H9 (cell line): Measurements from ENCODE around the gene SRP72. TPM values are rescaled to one million over a fixed set of nuclear protein-coding genes. Genes with fewer than 3 reads are reported as not detected.
A peak's percentile ranks its signal among the peaks of the same experiment; 100 is the strongest.

Experiments used
- DNase-seq: peaks from one replicate; pipeline ENCODE4 v3.0.0-alpha.2; 2017
- H2AFZ ChIP-seq: one replicate; pipeline ENCODE4 v1.6.1; 2013; ENCODE audit warnings: mild to moderate bottlenecking, low read length, control low read depth, moderate library complexity
- H2AK5ac ChIP-seq: 2 replicates; pipeline ENCODE4 v1.6.1; 2013; ENCODE audit warnings: low read length, control low read depth, mixed read lengths; ENCODE audit not compliant: insufficient read length
- H2BK120ac ChIP-seq: one replicate; pipeline ENCODE4 v1.6.1; 2013; ENCODE audit warnings: low read depth, mild to moderate bottlenecking, low read length, control low read depth, inconsistent platforms; ENCODE audit not compliant: poor library complexity, severe bottlenecking
- H2BK12ac ChIP-seq: 2 replicates; pipeline ENCODE4 v1.6.1; 2013; ENCODE audit warnings: low read length, control low read depth, mixed read lengths, low read depth; ENCODE audit not compliant: insufficient read length
- H2BK15ac ChIP-seq: 2 replicates; pipeline ENCODE4 v1.6.1; 2013; ENCODE audit warnings: low read depth, low read length, control low read depth
- H2BK20ac ChIP-seq: one replicate; pipeline ENCODE4 v1.6.1; 2013; ENCODE audit warnings: low read depth, mild to moderate bottlenecking, low read length, control low read depth, inconsistent platforms; ENCODE audit not compliant: poor library complexity, severe bottlenecking
- H2BK5ac ChIP-seq: 2 replicates; pipeline ENCODE4 v1.6.1; 2013; ENCODE audit warnings: low read length, control low read depth, mixed read lengths; ENCODE audit not compliant: insufficient read length
- H3K14ac ChIP-seq: 2 replicates; pipeline ENCODE4 v1.6.1; 2013; ENCODE audit warnings: low read length, control low read depth; ENCODE audit not compliant: insufficient read depth
- H3K18ac ChIP-seq: 2 replicates; pipeline ENCODE4 v1.6.1; 2013; ENCODE audit warnings: low read depth, mild to moderate bottlenecking, mixed read lengths, low read length, control low read depth; ENCODE audit not compliant: insufficient read length
- H3K23ac ChIP-seq: 2 replicates; pipeline ENCODE4 v1.6.1; 2013; ENCODE audit warnings: low read length, control low read depth, mixed read lengths, low read depth; ENCODE audit not compliant: insufficient read length
- H3K23me2 ChIP-seq: 2 replicates; pipeline ENCODE4 v1.6.1; 2013; ENCODE audit warnings: low read depth, mild to moderate bottlenecking, mixed read lengths, low read length, control low read depth; ENCODE audit not compliant: insufficient read length, poor library complexity, severe bottlenecking
- H3K27ac ChIP-seq: 2 replicates; pipeline ENCODE4 v1.5.1; 2013; ENCODE audit warnings: low read length, control low read depth, mixed read lengths, low read depth; ENCODE audit not compliant: insufficient read length
- H3K27me3 ChIP-seq: 2 replicates; pipeline ENCODE4 v1.6.1; 2013; ENCODE audit warnings: low read length, control low read depth, inconsistent platforms; ENCODE audit not compliant: insufficient read depth
- H3K4ac ChIP-seq: 2 replicates; pipeline ENCODE4 v1.6.1; 2013; ENCODE audit warnings: low read depth, mild to moderate bottlenecking, control low read depth, inconsistent platforms, low read length, moderate library complexity
- H3K4me1 ChIP-seq: 2 replicates; pipeline ENCODE4 v1.6.1; 2013; ENCODE audit warnings: low read length, control low read depth, inconsistent platforms; ENCODE audit not compliant: insufficient read depth
- H3K4me2 ChIP-seq: 2 replicates; pipeline ENCODE4 v1.6.1; 2013; ENCODE audit warnings: low read length, control low read depth, mixed read lengths; ENCODE audit not compliant: insufficient read length, insufficient read depth
- H3K56ac ChIP-seq: 2 replicates; pipeline ENCODE4 v1.6.1; 2013; ENCODE audit warnings: low read depth, mild to moderate bottlenecking, mixed read lengths, low read length, control low read depth; ENCODE audit not compliant: insufficient read length
- H3K79me1 ChIP-seq: 2 replicates; pipeline ENCODE4 v1.6.1; 2013; ENCODE audit warnings: low read depth, mild to moderate bottlenecking, moderate library complexity, low read length, control low read depth, inconsistent platforms; ENCODE audit not compliant: insufficient read depth, poor library complexity, severe bottlenecking
- H3K79me2 ChIP-seq: 2 replicates; pipeline ENCODE4 v1.6.1; 2013; ENCODE audit warnings: low read length, control low read depth, inconsistent platforms; ENCODE audit not compliant: insufficient read depth
- H3K9ac ChIP-seq: 2 replicates; pipeline ENCODE4 v1.6.1; 2013; ENCODE audit warnings: low read length, control low read depth, mixed read lengths; ENCODE audit not compliant: insufficient read length; ENCODE audit errors: extremely low read depth
- H3K9me3 ChIP-seq: one replicate; pipeline ENCODE4 v1.6.1; 2013; ENCODE audit warnings: low read depth, low read length, inconsistent platforms; ENCODE audit not compliant: control insufficient read depth
- H3T11ph ChIP-seq: one replicate; pipeline ENCODE4 v1.6.1; 2013; ENCODE audit warnings: mild to moderate bottlenecking, low read length, control low read depth, inconsistent platforms
- H4K20me1 ChIP-seq: one replicate; pipeline ENCODE4 v1.6.1; 2013; ENCODE audit not compliant: control insufficient read depth, insufficient read length, insufficient read depth
- H4K5ac ChIP-seq: 2 replicates; pipeline ENCODE4 v1.6.1; 2013; ENCODE audit warnings: low read depth, mild to moderate bottlenecking, mixed read lengths, low read length, control low read depth; ENCODE audit not compliant: insufficient read length
- H4K8ac ChIP-seq: replicated peaks from 2 replicates; pipeline ENCODE4 v1.6.1; 2013; ENCODE audit warnings: low read length, control low read depth, mixed read lengths, low read depth; ENCODE audit not compliant: insufficient read length
- H4K91ac ChIP-seq: 2 replicates; pipeline ENCODE4 v1.6.1; 2013; ENCODE audit warnings: low read depth, mild to moderate bottlenecking, moderate library complexity, mixed read lengths, low read length, control low read depth; ENCODE audit not compliant: insufficient read length
- H3K27ac Mint-ChIP-seq, 3 experiments: 2 replicates in 2 of 3; 3 replicates in 1 of 3; pipeline ENCODE4 v1.8.0; 2020 to 2021; ENCODE audit warnings: mixed read lengths in 3 of 3, mild to moderate bottlenecking in 1 of 3, moderate library complexity in 1 of 3
- H3K27me3 Mint-ChIP-seq: 2 replicates; pipeline ENCODE4 v1.8.0; 2021; ENCODE audit warnings: low read depth, mild to moderate bottlenecking, moderate library complexity, mixed read lengths
- H3K36me3 Mint-ChIP-seq, 3 experiments: 2 replicates in 2 of 3; 3 replicates in 1 of 3; pipeline ENCODE4 v1.8.0; 2020 to 2021; ENCODE audit warnings: low read depth in 3 of 3, mixed read lengths in 3 of 3; ENCODE audit not compliant: insufficient read depth in 1 of 3
- H3K4me1 Mint-ChIP-seq, 2 experiments: 2 replicates each; pipeline ENCODE4 v1.8.0; 2020; ENCODE audit warnings: mixed read lengths in 2 of 2
- H3K4me3 Mint-ChIP-seq, 2 experiments: 2 replicates in 1 of 2; 3 replicates in 1 of 2; pipeline ENCODE4 v1.8.0; 2020 to 2021; ENCODE audit warnings: mild to moderate bottlenecking in 2 of 2, mixed read lengths in 2 of 2, moderate library complexity in 1 of 2
- H3K9me3 Mint-ChIP-seq, 2 experiments: 2 replicates in 1 of 2; 3 replicates in 1 of 2; pipeline ENCODE4 v1.8.0; 2020; ENCODE audit warnings: mild to moderate bottlenecking in 2 of 2, mixed read lengths in 2 of 2, moderate library complexity in 1 of 2
- WGBS: extraction: QIAGEN DNeasy Blood & Tissue Kit; methylation state at CpG from one replicate; pipeline ENCODE4 v1.1.7; 2013; ENCODE audit warnings: missing lambda C conversion rate, low lambda C conversion rate, mixed read lengths; ENCODE audit not compliant: insufficient read length; ENCODE audit errors: extremely low coverage; 5-methylcytosine and 5-hydroxymethylcytosine counted together
- total RNA-seq: library from RNA; stranded (reverse); gene quantifications from 2 replicates; pipeline ENCODE4 v1.2.1, GENCODE V29; 2021
- TF ChIP-seq, protein P1 (sequence below): fragments of 200-600 bp; sonication (generic); conservative IDR thresholded peaks from 3 replicates; pipeline ENCODE4 v1.8.0; 2021; ENCODE audit warnings: antibody characterized with exemption, mild to moderate bottlenecking

SRP72 gene
- total RNA-seq, 1 experiment from 2014 or later, result 141 TPM

DNA sequence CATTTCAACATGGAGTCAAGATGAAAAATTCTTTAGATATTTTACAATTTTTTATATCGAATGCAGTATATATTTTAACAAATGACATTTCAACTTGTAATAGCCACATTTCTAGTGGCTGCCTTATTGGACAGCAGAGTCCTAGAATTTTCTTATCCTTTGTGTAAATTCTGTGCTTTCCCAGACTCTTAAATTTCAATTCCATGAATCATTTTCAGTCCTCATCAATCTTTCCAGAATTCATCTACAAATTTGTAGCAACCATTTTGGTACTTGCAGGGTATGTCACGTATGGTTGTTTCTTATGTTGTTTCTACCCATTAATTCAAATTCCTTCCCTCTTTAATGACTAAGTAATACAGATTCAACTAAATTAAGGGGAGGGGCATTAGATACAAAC lies 28.7 kb upstream of the SRP72 start:
- Histone ChIP-seq H3K27ac (no peak overlapping the region), H3K23me2 (peaks cover 4% of the 10 kb centered on the region), H2BK120ac (no peak overlapping the region), H4K20me1 (peaks cover 4% of the 10 kb centered on the region), H4K5ac (no peak overlapping the region), H3K79me2 (peaks cover 56% of the 10 kb centered on the region), H2AFZ (no peak overlapping the region), H3K23ac (no peak overlapping the region), H4K91ac (no peak overlapping the region), H2BK20ac (no peak overlapping the region), H3T11ph (no peak overlapping the region), H2BK12ac (no peak overlapping the region), H3K9ac (no peak overlapping the region), H3K56ac (no peak overlapping the region), H3K4me1 (no peaks in the 10 kb centered on the region), H3K27me3 (no peaks in the 10 kb centered on the region), H3K9me3 (no peaks in the 10 kb centered on the region), H3K14ac (no peak overlapping the region), H3K4me2 (no peak overlapping the region), H3K18ac (no peak overlapping the region), H4K8ac (no peak overlapping the region), H2AK5ac (no peak overlapping the region), H2BK15ac (no peak overlapping the region), H3K4ac (no peak overlapping the region), H2BK5ac (no peak overlapping the region), H3K79me1 (no peaks in the 10 kb centered on the region)
- H3K27ac Mint-ChIP-seq, result no peak overlapping the region; a peak in 1 of 7 replicates
- H3K36me3 Mint-ChIP-seq, result peaks cover 39 to 46% (median 41%) of the 10 kb centered on the region in 3 experiments
- TF ChIP-seq, protein P1, sequence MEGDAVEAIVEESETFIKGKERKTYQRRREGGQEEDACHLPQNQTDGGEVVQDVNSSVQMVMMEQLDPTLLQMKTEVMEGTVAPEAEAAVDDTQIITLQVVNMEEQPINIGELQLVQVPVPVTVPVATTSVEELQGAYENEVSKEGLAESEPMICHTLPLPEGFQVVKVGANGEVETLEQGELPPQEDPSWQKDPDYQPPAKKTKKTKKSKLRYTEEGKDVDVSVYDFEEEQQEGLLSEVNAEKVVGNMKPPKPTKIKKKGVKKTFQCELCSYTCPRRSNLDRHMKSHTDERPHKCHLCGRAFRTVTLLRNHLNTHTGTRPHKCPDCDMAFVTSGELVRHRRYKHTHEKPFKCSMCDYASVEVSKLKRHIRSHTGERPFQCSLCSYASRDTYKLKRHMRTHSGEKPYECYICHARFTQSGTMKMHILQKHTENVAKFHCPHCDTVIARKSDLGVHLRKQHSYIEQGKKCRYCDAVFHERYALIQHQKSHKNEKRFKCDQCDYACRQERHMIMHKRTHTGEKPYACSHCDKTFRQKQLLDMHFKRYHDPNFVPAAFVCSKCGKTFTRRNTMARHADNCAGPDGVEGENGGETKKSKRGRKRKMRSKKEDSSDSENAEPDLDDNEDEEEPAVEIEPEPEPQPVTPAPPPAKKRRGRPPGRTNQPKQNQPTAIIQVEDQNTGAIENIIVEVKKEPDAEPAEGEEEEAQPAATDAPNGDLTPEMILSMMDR, result no peak
- peaks cover 1% of the 10 kb centered on the region; the same call in 1 of the 2 replicates for H3K27me3 Mint-ChIP-seq
- peak overlapping the region; percentile 47 to 72; a peak in 4 of 5 replicates for H3K4me3 Mint-ChIP-seq
- peaks cover 0 to 3% of the 10 kb centered on the region in 2 experiments; a peak in 2 of 5 replicates for H3K9me3 Mint-ChIP-seq
- WGBS, result no CpG with 5 or more reads among the region's 2 CpGs
- no peak for DNase-seq
- H3K4me1 Mint-ChIP-seq, result peaks cover 34 to 43% of the 10 kb centered on the region in 2 experiments
